ENCODE data around the gene STK36. TPM values are rescaled to one million over a fixed set of nuclear protein-coding genes. Genes with fewer than 3 reads are reported as not detected.

STK36 gene
- total and polyA plus RNA-seq, 2 donors (not counting 1 experiment from before 2014, with no cell fraction given) = 29.0 to 42.9 TPM

GRCh38 chr2:218716070-218716469, 44.2 kb downstream of the STK36 start:
- POLR2A ChIA-PET = no interaction called here
- Mint-ChIP-seq H3K4me3 (no peak overlapping the region), H3K4me1 (peaks cover 20% of the 10 kb centered on the region), H3K27me3 (no peaks in the 10 kb centered on the region), H3K27ac (no peak overlapping the region), H3K9me3 (ENCODE audit: insufficient read depth) (no peaks in the 10 kb centered on the region)
- intact Hi-C loops (cut with micrococcal nuclease) = loop anchor here (10.0 kb wide), 1 partner anchor 159 kb away; no protein-coding TSS in a partner anchor
- H3K4me1 ChIP-seq (ENCODE audit: control insufficient read depth in 2 of 2, insufficient read depth in 2 of 2, low read length in 2 of 2) = peaks cover 15% of the 10 kb centered on the region in 2 donors
- no peak overlapping the region for H3K27ac ChIP-seq (ENCODE audit: low read length in 2 of 2)
- ATAC-seq (ENCODE audit: low read depth) = no peak
- H3K9ac ChIP-seq (ENCODE audit: low read length) = no peak overlapping the region
- peaks cover 78% of the 10 kb centered on the region for H3K79me2 ChIP-seq (ENCODE audit: control insufficient read depth, insufficient read depth, low read length)
- H3K4me3 ChIP-seq (ENCODE audit: control extremely low read depth in 1 of 5, extremely low read depth in 1 of 5, insufficient read depth in 1 of 5, low read depth in 2 of 5, low read length in 4 of 5) = no peak overlapping the region
- H3K9me3 ChIP-seq (ENCODE audit: control extremely low read depth in 1 of 3, control insufficient read depth in 2 of 3, insufficient read depth in 1 of 3, low read length in 2 of 3) = no peaks in the 10 kb centered on the region
- WGBS (ENCODE audit: insufficient coverage) = 100% methylated on average over 3 of the region's 4 CpGs
- peaks cover 0 to 3% of the 10 kb centered on the region in 2 experiments for H3K36me3 ChIP-seq (replicated peaks in 1 of 2; ENCODE audit: control extremely low read depth in 1 of 2, control insufficient read depth in 1 of 2, extremely low read depth in 1 of 2, insufficient read depth in 2 of 2, low read length in 1 of 2)
- no peaks in the 10 kb centered on the region for H3K27me3 ChIP-seq (replicated peaks in 1 of 4; ENCODE audit: control extremely low read depth in 1 of 4, control insufficient read depth in 3 of 4, insufficient read depth in 4 of 4, low read length in 3 of 4)
- H2AFZ ChIP-seq (ENCODE audit: insufficient read depth, low read depth, low read length, poor library complexity, severe bottlenecking) = no peak overlapping the region
- TF ChIP-seq EZH2 (IDR thresholded peaks at IDR 0.05; ENCODE audit: borderline replicate concordance, insufficient read depth, low read depth, low read length, poor library complexity, severe bottlenecking) (no peak), CTCF (IDR thresholded peaks at IDR 0.05) (no peak)
- CTCF ChIA-PET = no interaction called here
- no peak for DNase-seq
- H4K20me1 ChIP-seq (ENCODE audit: control insufficient read depth, insufficient read depth, low read length, poor library complexity, severe bottlenecking) = no peaks in the 10 kb centered on the region
- H3K4me2 ChIP-seq (replicated peaks; ENCODE audit: low read depth, low read length, poor library complexity, severe bottlenecking) = no peak overlapping the region

- H3K4me2 ChIP-seq (replicated peaks; ENCODE audit: low read depth, low read length, poor library complexity, severe bottlenecking) = no peak overlapping the region
- H3K27ac ChIP-seq (ENCODE audit: low read length in 2 of 2) = no peak overlapping the region
- no peak overlapping the region for H3K4me3 Mint-ChIP-seq
- peaks cover 10% of the 10 kb centered on the region for H3K4me1 Mint-ChIP-seq
- ATAC-seq (ENCODE audit: low read depth) = no peak
- CTCF ChIA-PET = no interaction called here
- H3K27me3 ChIP-seq (replicated peaks in 1 of 4; ENCODE audit: control extremely low read depth in 1 of 4, control insufficient read depth in 3 of 4, insufficient read depth in 4 of 4, low read length in 3 of 4) = no peaks in the 10 kb centered on the region
- TF ChIP-seq EZH2 (IDR thresholded peaks at IDR 0.05; ENCODE audit: borderline replicate concordance, insufficient read depth, low read depth, low read length, poor library complexity, severe bottlenecking) (no peak), CTCF (IDR thresholded peaks at IDR 0.05) (no peak)
- no peaks in the 10 kb centered on the region for H3K9me3 ChIP-seq (ENCODE audit: control extremely low read depth in 1 of 3, control insufficient read depth in 2 of 3, insufficient read depth in 1 of 3, low read length in 2 of 3)
- no peaks in the 10 kb centered on the region for H4K20me1 ChIP-seq (ENCODE audit: control insufficient read depth, insufficient read depth, low read length, poor library complexity, severe bottlenecking)
- peaks cover 74% of the 10 kb centered on the region for H3K79me2 ChIP-seq (ENCODE audit: control insufficient read depth, insufficient read depth, low read length)
- POLR2A ChIA-PET = no interaction called here
- no peak for DNase-seq
- no peak overlapping the region for H3K4me3 ChIP-seq (ENCODE audit: control extremely low read depth in 1 of 5, extremely low read depth in 1 of 5, insufficient read depth in 1 of 5, low read depth in 2 of 5, low read length in 4 of 5)
- peaks cover 6% of the 10 kb centered on the region in 2 donors for H3K4me1 ChIP-seq (ENCODE audit: control insufficient read depth in 2 of 2, insufficient read depth in 2 of 2, low read length in 2 of 2)
- H2AFZ ChIP-seq (ENCODE audit: insufficient read depth, low read depth, low read length, poor library complexity, severe bottlenecking) = no peak overlapping the region
- intact Hi-C loops (cut with micrococcal nuclease) = loop anchor here (10.0 kb wide), 1 partner anchor 158 kb away; no protein-coding TSS in a partner anchor
- H3K36me3 ChIP-seq (replicated peaks in 1 of 2; ENCODE audit: control extremely low read depth in 1 of 2, control insufficient read depth in 1 of 2, extremely low read depth in 1 of 2, insufficient read depth in 2 of 2, low read length in 1 of 2) = peaks cover 0 to 3% of the 10 kb centered on the region in 2 experiments
- no peak overlapping the region for H3K27ac Mint-ChIP-seq
- no peaks in the 10 kb centered on the region for H3K9me3 Mint-ChIP-seq (ENCODE audit: insufficient read depth)
- no CpG with 5 or more reads among the region's 3 CpGs for WGBS (ENCODE audit: insufficient coverage)
- H3K27me3 Mint-ChIP-seq = no peaks in the 10 kb centered on the region
- H3K9ac ChIP-seq (ENCODE audit: low read length) = no peak overlapping the region
These were observed 45.4 kb downstream of the STK36 start for GRCh38 chr2:218717262-218717661.

All from B cell (primary cell).